Pulmonary artery endothelial cell (primary cell): Measurements from ENCODE around the gene ROBO1. TPM values are rescaled to one million over a fixed set of nuclear protein-coding genes. Genes with fewer than 3 reads are reported as not detected.
"Not testable (repeated sequence)": the region's sequence is repeated elsewhere in the genome, so short reads cannot be mapped to it uniquely, and the experiment has no call there.

Experiments used
- DNase-seq: peaks from one replicate; pipeline ENCODE4 v3.0.0-alpha.2; 2011; ENCODE audit warnings: low read depth, low spot score
- total RNA-seq: library from RNA; depleted of rRNA; stranded (reverse); fragments of >200 nt; gene quantifications from 2 replicates; pipeline ENCODE4 v1.2.3, GENCODE V29; 2014

Gene ROBO1
- total RNA-seq, 1 donor from 2014 or later = 26.4 TPM

DNA sequence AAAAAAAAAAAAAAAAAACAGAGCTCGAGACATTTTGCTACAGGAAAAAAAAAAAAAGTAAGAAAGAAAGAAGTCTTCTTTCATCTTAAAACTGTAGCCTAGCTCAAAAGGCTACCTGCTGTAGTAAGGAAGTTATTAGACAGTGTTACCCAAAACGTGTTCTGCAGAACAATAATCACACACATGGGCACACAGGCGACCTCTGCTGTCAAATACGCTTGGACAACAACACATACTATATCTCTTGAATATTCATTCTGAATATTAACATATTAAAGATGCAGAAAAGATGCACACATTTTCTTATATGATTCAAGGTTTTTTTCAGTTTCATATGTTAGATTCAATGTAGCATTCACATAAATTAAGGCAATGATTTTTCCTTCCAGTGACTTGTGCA, 215.8 kb downstream of the ROBO1 start:
- DNase-seq = no peak

DNA sequence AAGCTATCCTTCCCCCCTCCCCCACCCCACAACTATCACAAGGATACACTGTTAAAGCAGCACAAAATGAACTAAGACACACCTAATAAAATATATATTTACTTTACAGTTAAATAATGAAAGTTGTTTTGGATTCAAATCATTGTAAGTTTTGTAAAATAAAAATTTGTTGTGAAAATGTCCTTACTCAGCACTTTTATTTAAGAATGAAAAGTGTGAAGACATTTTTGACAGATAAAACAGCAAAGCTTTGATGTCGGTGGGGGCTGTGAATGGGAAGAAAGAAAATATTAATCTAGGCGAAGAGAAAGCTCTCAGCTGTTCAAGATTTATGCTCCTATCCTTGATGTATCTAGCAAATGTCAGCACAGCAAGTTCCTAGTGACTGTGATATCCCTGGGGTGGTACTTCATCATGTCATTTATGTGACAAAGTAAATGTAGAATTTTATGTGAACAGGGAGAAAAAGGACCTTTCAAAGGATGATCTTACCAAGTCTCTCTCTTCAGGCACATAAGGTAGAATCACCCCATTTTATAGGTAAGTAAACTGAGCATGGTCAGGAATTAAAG, 216.4 kb downstream of the ROBO1 start:
- DNase-seq = no peak

DNA sequence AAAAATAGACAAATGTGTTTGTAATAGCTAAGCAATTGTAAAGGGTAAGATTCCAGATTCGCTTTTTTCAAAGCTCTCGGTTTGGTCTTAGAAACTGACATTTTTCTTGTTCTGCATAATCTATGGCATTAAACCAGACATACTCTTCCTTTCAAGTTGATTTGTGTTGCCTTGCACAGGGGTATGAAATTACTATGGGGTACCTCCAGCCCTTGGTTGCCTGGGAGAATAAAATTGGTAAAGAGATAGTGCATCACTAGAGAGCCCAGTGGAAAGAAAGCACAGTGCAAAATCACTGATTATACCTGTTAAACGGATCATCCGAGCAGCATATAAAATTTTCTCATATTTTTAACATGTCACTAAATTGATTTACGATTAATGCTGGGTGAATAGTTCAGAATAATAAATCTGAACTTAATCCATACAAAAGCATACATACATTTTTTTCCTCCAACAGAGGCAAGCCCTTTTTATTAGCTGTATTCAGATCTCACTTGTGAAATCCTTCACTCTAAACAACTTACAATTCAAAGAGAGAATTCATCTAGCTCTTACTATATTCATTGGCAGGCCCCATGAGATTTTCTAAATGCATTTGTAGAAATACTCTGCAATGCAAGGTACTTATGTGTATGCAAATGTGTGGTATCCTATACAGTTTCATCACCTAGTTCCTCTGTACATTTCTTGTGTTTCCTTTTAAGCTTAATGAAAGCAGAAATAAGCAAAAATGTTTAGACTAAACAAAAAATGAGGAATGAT, 224.4 kb downstream of the ROBO1 start:
- no peak for DNase-seq

DNA sequence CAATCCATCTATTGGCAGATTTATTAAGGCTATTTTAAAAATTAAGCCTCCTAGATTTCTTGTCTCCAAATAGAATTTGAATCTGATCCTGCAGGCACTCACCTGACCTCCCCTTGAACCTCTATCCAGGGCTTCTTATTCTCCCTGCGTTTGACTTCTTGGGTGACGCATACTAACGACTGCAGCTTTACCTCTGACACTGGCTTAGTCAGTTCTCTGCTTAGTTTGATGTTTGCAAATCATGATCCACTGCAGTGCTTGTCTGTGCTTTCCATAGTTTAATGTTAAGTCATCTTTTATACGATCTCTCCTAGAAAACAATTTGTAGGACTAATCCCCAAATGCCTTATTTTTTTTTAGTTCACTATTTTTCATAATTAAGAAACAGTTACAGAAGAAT, 233.1 kb downstream of the ROBO1 start:
- DNase-seq = no peak

DNA sequence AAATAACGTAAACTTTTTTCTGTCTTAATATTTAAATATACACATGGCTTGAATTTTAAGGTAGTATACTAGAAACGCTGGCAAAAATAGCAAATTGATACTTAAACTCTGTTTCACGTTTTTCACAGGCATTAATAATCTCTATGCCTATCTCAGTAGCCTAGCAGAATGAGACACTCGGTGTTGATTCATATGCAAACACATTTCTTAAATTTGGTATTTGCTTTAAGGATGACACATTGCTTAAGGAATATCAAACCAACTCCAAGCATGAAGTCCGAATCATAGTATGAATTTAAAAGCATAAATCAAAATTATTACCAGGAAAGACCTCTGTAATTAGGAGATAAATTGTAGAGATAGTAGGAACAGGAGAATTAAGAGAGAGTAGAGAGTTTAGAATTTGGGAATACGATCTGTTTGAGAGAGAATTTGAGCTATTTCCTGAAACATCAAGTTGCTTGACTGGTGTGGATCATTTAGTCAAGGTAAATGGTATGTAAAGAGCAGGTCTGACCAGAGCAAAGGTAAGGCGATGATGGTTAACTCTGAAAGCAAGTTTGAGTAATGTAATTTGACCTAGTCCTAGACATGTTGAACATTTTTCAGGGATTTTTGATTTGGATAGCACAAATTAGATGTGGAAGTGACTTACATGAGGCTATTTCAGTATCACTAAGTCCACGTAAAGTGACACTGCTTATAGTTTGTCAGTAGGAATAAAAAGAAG, 236.1 kb downstream of the ROBO1 start:
- no peak for DNase-seq

DNA sequence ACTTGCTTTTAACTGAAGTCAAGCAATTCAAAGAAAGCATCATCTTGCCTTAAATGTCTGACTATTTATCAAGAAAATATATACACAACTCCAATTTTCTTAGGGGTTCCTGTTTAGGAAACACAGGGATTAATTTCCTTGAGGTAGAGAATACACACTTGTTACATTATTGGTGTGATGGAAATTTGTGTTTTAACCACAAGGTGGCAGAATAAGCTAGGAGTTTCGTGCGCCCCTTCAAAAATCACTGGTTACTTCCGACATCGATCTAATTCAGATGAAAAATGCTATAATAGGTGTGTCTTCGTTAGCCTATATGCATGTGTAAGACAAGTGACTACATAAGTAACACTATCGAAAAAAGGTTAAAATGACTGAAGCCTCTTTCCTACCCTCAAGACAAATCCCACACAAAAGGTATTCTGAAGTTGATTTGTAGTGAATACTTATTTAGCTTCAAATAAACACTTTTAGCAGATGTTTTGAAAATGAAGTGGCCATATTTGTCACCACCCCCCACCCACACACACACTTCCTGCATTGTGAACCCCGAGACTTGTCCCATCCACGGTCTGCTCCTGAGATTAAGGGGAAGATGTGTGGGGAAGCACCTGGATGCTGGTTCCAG, 246.5 kb downstream of the ROBO1 start:
- no peak for DNase-seq

DNA sequence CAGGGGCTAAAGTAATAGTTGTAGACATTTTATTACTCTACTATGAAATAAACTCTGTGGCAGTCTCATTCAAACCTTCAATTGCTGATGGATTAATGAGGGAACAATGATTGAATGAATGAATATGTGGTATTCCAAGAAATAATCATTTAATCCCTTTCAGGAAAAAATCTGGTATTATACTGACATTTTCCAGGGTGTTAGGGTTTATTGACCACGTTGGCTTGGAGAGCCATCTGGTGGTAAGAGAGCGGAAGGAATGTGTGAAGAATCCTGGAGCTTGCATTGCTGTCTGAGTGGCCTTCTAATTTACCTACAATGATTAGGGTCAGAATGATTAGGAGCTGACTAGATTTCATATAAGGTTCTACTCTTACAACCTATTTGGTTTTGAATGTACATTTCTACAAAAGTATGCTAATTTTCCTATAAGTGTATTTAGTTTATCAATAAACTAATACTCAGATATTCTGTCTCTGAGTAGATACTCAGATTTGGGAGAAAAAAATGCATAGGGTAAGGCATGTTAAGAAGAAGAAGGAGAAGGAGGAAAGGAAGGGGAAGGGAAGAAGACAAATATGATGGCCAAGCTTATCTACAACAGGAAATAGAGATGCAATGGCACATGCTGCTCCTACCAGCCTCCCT, 249.9 kb downstream of the ROBO1 start:
- DNase-seq = no peak

DNA sequence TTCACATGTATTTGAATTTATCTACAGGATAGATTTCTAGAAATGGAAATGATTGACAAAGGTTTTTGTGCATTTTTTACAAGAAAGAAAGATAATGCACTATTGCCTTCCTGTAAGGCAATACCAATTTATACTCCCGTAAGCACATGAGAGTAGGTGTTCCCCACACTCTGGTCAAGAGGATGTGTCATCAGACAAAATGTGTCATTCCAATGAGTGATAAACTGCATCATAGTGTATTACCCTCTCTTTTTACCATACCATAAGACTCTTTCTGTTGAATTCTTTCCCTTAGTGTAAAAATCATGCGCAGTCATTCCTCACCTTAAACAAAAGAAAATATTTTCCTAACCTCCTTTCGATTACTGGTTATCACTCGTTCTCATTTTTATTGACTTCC, 251.0 kb downstream of the ROBO1 start:
- DNase-seq = no peak

DNA sequence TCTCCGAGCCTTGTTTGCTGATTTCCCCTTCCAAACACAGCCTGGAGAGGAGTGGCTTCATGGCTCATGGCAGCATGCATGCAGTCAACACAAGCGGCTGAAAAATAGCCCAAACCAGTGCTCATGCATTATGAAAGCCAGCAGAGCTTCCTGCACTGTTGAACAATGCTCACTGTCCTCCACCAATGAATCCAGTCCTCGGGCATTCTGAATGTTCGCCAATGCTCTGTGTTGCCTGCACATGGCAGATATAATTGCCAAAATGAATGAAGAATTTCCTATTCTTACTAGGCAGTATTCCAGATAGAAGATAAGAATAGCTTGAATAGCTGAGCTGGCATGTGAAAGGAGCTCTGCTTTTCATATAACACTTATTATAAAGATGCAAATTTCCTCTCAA, 252.7 kb downstream of the ROBO1 start:
- DNase-seq = peak; percentile 5

DNA sequence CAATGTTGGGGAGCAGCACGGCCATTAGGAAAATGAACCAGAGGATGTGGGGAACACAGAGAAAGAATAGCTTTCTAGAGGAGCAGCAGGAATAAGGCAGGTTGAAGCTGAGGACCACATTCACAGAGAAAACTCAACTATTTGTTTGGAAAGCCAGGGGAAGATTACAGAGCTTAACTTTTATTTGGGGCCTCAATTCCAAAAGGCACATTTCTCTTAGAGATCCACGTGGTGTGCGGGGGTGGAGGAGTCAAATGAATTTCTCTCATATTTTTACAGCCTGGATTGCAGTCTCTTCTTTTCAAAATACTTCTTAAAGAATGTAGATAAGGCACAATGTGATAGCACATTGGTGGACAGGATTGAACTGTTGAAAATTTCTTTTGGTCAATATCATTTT, 253.7 kb downstream of the ROBO1 start:
- no peak for DNase-seq

DNA sequence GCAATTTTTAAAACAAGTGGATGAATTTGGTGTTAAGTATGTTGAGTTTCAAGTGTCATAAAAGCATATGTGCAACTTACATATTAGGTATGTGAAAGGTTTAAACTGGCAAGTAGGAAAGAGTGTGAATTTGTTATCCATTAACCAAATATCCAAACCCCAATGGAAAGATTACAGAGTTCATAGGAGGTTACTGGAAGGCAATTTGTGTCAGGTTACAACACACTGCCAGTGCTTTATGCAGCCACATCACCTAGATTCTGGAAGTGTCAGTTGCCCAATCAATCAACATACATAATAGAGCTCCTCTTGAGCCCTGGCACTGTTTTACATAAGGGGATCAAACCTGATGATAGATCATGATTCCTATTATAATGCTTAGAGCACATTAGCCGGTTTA, 261.0 kb downstream of the ROBO1 start:
- no peak for DNase-seq

DNA sequence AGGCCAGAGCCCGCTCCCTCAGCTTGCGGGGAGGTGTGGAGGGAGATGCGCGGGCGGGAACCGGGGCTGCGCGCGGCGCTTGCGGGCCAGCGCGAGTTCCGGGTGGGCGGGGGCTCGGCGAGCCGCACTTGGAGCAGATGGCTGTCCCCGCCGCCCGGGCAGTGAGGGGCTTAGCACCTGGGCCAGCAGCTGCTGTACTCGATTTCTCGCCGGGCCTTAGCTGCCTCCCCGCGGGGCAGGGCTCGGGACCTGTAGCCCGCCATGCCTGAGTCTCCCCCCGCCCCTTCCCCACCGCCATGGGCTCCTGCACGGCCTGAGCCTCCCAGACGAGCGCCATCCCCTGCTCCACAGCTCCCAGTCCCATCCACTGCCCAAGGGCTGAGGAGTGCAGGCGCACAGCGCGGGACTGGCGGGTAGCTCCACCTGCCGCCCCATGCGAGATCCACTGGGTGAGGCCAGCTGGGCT, 265.5 kb downstream of the ROBO1 start:
- DNase-seq = not testable (repeated sequence)

DNA sequence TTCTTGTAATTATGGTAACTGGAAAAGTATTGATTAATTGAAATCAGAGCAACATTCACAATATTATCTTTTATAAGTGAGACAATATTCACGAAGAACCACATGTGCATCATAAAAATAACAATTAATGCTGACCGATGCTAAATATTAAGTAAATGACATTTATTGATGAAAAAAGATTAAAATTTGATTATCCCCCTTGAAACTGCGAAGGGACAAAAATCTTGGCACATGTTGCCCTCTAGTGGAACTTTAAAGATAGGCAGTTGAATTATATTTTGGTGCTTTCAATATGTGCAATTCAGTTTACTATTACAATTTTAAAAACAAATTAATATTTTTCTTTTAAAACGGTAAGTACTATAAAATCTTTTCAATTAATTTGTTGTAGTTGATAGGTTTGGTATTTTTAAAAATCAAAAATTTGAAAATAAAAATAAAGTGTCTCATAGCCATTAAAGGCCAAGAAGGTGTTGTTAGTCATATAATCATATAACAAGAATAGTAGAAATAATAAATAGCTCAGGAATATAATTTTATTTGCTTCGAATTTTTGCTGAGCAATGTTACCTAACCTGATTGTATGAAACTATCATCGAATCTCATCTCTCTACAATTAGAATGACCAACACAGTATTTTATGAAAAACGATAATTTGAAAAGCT, 270.2 kb downstream of the ROBO1 start:
- no peak for DNase-seq

DNA sequence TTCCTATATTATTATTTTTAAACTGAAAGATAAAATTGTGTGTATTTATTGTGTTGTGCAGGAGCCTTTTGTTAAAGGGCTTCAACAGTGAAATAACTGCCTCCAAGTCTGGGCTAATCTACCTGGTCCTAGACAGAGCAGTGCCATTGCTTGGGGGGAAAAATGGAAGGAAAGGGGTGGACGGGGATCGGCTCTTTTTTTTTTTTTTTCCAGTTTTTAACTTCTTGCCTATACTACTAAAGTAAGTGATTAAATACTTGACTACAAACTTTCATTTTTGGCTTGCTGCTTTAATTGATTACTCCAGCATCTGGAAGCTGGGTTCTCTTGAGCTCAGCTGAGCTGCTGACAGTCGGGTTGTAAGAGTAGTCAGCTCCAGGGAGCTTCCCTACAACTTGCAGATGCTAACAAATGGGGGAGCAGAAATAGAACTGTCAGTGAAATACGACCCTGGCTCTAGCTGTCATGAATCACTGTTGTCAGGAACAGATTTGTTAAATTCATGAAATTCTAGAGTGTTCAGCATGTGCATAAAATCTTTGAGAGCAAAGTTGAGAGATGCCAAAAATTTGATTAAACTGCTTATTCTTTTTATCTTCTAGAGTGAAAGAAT, 276.7 kb downstream of the ROBO1 start:
- no peak for DNase-seq

DNA sequence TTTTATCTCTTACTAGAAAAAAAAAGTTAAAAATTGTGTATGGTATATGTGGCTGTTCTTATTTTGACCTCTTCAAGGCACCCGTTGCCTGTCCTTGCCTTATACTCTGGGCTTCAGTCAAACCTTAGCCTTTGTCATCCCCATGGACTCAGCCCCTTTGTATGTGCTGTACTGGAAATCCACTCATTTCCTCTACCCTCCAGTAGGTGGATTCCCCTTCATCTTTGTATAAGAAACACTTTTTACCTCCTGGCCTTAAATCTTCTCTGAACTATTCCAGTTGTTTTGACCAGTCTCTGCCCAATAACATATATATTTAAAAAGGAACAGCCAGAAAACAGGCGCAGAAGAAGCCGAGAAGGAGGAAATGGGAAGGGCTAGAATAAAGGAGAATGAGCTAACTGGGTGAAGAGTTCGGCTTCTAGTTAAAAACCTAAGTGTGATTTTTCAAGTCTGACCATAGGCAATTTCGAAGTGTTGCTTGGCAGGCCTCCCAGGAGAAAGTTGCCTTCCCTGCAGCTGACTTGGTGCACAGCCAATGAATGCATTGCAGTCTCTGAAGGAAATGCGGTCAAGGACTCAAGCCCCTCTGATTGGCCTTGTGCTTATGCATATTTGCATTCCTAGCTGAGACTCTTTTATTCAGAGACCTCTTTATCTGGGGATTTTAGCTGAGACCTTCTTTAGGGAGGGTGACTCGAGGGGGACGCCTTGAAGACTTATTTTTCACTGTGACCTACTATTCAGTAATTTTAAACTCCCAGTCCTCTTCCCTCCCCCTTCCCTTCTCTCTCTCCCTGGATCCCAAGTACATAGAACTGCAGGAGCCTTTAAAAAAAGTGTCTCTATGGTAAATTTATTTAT, 277.4 kb downstream of the ROBO1 start:
- no peak for DNase-seq

DNA sequence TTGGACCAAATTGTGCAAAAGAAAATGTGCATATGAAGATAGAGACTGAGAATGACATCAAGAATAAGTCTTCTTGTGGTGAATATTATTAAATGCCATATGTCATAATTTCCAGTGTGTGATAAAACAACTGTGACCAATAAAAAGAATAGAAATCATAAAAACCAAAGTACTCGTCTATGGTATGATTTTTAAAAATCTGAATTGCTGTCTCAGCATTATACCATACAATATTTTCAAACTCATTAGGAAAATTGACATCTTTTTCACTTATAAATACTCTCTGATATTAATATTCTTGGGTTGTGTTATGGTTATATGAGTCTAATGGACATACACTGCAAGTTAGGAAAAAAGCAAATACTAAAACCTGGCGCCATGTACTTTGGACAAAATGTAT, 279.4 kb downstream of the ROBO1 start:
- no peak for DNase-seq

DNA sequence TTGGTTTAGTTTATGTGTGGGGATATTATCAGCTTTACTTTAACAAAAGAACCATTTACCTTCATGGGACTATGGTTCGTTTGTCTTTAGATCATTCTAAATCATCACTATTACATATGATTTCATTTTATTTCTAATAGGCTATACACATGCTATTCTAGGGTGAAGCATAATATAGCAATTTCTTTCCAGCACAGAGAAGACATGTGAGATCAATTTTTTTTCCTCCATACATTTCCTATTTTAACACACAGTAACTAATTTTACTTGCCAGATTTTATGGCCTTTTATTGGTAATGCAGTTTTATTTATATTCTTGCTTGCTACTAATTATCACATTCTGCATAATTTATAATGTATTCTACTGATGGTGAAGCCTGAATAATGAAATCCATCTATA, 287.1 kb downstream of the ROBO1 start:
- DNase-seq = no peak

DNA sequence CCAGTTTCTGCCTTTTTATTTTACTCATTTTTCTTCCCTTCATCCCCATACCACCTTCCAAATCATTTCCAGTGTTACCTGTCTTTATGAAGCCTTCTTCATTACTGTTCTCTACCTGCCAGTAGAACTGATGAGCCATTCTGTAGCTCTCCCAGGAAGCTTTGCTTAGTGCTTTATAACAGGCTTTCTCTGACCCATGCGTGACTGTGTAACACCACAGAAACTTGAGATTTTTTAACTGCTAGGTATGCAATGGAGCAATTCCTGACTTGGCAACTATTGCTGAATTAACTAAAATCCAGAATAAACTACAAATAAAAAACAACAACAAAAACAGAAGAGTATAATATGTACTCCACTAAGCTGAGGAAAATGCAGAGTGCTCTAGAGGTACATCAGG, 289.2 kb downstream of the ROBO1 start:
- no peak for DNase-seq

DNA sequence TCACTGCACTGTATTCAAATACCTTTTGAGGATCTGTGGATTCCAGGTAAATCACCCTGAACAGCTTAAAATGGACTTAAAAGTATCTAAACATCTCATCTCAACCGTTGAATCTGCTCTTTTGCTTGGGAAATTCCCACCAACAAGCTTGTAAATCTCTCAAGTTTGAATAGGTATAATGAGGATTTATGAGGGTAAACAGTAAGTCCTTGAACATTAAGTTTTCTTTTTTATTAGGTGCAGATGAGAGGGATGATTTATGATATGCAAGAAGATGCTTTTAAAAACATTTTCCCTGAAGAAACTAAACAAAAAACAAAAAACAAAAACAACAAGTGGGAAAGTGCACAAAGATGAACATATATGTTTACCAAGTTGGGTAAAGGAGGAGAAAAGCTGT, 290.6 kb downstream of the ROBO1 start:
- no peak for DNase-seq

DNA sequence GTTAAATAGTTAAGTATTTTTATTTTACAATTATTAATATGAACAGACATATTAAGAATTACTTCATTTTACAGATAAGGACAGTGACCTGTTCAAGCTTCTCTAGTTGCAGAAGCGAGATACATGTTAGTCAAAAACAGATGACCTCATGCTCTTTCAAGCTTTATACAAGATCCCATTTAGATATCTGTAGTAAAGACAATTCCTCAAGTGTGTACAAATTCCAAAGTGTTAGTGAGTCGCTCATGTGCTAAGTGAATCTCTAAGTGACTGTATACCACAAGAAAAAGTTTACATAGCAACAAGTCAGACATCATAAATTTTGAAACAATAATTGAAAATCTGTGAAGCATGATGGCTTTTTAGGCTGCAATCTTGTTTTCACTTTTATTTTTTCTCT, 293.8 kb downstream of the ROBO1 start:
- no peak for DNase-seq
